OCI-LY7 (cell line): Measurements from ENCODE around the gene SETD6. TPM values are rescaled to one million over a fixed set of nuclear protein-coding genes. Genes with fewer than 3 reads are reported as not detected.

Source experiments
- BruUV-seq: library from RNA; stranded (reverse); fragments of 400-500 nt; replicated peaks from 2 replicates; lab custom pipeline; 2021; lab: Mats Ljungman, UMichigan
- CTCF ChIA-PET: fragments of 300-600 bp; sonication (Branson Sonifier 250); formaldehyde crosslinking; loops from one replicate; lab custom pipeline; 2022; ENCODE audit warnings: antibody characterized with exemption; ENCODE audit not compliant: unreplicated experiment; lab: Charles Lee
- POLR2A ChIA-PET: fragments of 300-600 bp; sonication (Branson Sonifier 250); formaldehyde crosslinking; loops from one replicate; lab custom pipeline; 2022; ENCODE audit warnings: antibody characterized with exemption; lab: Charles Lee
- DNase-seq: peaks from one replicate; pipeline ENCODE4 v3.0.0-alpha.2; 2015; ENCODE audit warnings: low spot score
- H2AFZ ChIP-seq: fragments of 200-600 bp; sonication (generic), shearing (Covaris generic); 2 replicates; pipeline ENCODE4 v1.6.1; 2014; ENCODE audit warnings: mild to moderate bottlenecking, antibody characterized with exemption, low read length, moderate library complexity
- H3K27ac ChIP-seq: fragments of 200-600 bp; sonication (generic); 2 replicates; pipeline ENCODE4 v1.5.1; 2014; ENCODE audit warnings: mixed run types, low read depth, mild to moderate bottlenecking, moderate library complexity, low read length, inconsistent platforms; ENCODE audit not compliant: poor library complexity, severe bottlenecking
- H3K36me3 ChIP-seq: fragments of 200-600 bp; sonication (generic); 2 replicates; pipeline ENCODE4 v1.6.1; 2014; ENCODE audit warnings: mild to moderate bottlenecking, antibody characterized with exemption, low read length, moderate library complexity, mixed read lengths; ENCODE audit not compliant: insufficient read depth
- H3K4me1 ChIP-seq: fragments of 200-600 bp; sonication (generic); 2 replicates; pipeline ENCODE4 v1.5.1; 2014; ENCODE audit warnings: mild to moderate bottlenecking, low read length; ENCODE audit not compliant: insufficient read depth, poor library complexity, severe bottlenecking
- H3K4me2 ChIP-seq: fragments of 200-600 bp; sonication (generic); 2 replicates; pipeline ENCODE4 v1.6.1; 2014; ENCODE audit warnings: mild to moderate bottlenecking, low read length
- H3K4me3 ChIP-seq: fragments of 200-600 bp; sonication (generic); 2 replicates; pipeline ENCODE4 v1.5.1; 2014; ENCODE audit warnings: mild to moderate bottlenecking, low read depth, low read length; ENCODE audit not compliant: poor library complexity, severe bottlenecking
- H3K79me2 ChIP-seq: fragments of 200-600 bp; sonication (generic); 2 replicates; pipeline ENCODE4 v1.6.1; 2016; ENCODE audit warnings: low read depth, mild to moderate bottlenecking, low read length, moderate library complexity, mixed read lengths; ENCODE audit not compliant: insufficient read depth
- H3K9me2 ChIP-seq: fragments of 200-600 bp; sonication (generic); 2 replicates; pipeline ENCODE4 v1.6.1; 2016; ENCODE audit warnings: mild to moderate bottlenecking, low read length, mixed read lengths; ENCODE audit not compliant: insufficient read depth
- H3K9me3 ChIP-seq: fragments of 200-600 bp; sonication (generic); 2 replicates; pipeline ENCODE4 v1.6.1; 2014; ENCODE audit warnings: mild to moderate bottlenecking, mixed run types, low read length, mixed read lengths
- H4K20me1 ChIP-seq: fragments of 200-600 bp; sonication (generic); 2 replicates; pipeline ENCODE4 v1.6.1; 2014; ENCODE audit warnings: mild to moderate bottlenecking, antibody characterized with exemption, low read length, moderate library complexity, mixed read lengths; ENCODE audit not compliant: insufficient read depth
- EZH2phosphoT487 ChIP-seq: fragments of 200-600 bp; sonication (generic); IDR thresholded peaks from 2 replicates; pipeline ENCODE4 v1.6.1; 2018; ENCODE audit warnings: low read depth, borderline replicate concordance, mild to moderate bottlenecking, mixed run types, antibody characterized with exemption, low read length, moderate library complexity, mixed read lengths
- intact Hi-C: fragments of 100-400 bp; cut with micrococcal nuclease; formaldehyde crosslinking; loops from one replicate; pipeline ENCODE4 v1.10.0; 2022; ENCODE audit not compliant: unreplicated experiment
- total RNA-seq, 2 experiments: library from RNA; depleted of rRNA in 1 of 2; stranded (reverse); fragments of >200 nt in 1 of 2; shearing (Covaris generic) in 1 of 2; gene quantifications; 2 replicates each; pipeline ENCODE4 v1.2.3, GENCODE V29; 2014 to 2022
- TF ChIP-seq, protein P1 (sequence below): fragments of 200-600 bp; sonication (generic); conservative IDR thresholded peaks from 2 replicates; pipeline ENCODE4 v1.5.1; 2014; ENCODE audit warnings: mild to moderate bottlenecking, antibody characterized with exemption, low read length, moderate library complexity, mixed read lengths

The SETD6 gene
- total RNA-seq, 2 experiments from 2014 or later = 19.6 to 33.1 TPM

- H3K9me3 ChIP-seq = no peaks in the 10 kb centered on the region
- no peak overlapping the region for H3K27ac ChIP-seq
- H3K36me3 ChIP-seq = no peaks in the 10 kb centered on the region
- no peak overlapping the region for H3K4me2 ChIP-seq
- H3K4me1 ChIP-seq = peaks cover 45% of the 10 kb centered on the region
- ChIA-PET CTCF (no interaction called here), POLR2A (interaction anchor here (1.1 kb wide), 1 partner anchor 59 kb away, joined by 3 read pairs; no protein-coding TSS in a partner anchor)
- no peaks in the 10 kb centered on the region for H4K20me1 ChIP-seq
- no peak for DNase-seq
- BruUV-seq = no TSS peak
- intact Hi-C loops = no loop called here
- TF ChIP-seq, protein P1, sequence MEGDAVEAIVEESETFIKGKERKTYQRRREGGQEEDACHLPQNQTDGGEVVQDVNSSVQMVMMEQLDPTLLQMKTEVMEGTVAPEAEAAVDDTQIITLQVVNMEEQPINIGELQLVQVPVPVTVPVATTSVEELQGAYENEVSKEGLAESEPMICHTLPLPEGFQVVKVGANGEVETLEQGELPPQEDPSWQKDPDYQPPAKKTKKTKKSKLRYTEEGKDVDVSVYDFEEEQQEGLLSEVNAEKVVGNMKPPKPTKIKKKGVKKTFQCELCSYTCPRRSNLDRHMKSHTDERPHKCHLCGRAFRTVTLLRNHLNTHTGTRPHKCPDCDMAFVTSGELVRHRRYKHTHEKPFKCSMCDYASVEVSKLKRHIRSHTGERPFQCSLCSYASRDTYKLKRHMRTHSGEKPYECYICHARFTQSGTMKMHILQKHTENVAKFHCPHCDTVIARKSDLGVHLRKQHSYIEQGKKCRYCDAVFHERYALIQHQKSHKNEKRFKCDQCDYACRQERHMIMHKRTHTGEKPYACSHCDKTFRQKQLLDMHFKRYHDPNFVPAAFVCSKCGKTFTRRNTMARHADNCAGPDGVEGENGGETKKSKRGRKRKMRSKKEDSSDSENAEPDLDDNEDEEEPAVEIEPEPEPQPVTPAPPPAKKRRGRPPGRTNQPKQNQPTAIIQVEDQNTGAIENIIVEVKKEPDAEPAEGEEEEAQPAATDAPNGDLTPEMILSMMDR = no peak
- TF ChIP-seq EZH2phosphoT487 = no peak
- no peak overlapping the region for H3K4me3 ChIP-seq
- H2AFZ ChIP-seq = no peak overlapping the region; the same call in 1 of the 2 replicates
- no peaks in the 10 kb centered on the region for H3K79me2 ChIP-seq
- H3K9me2 ChIP-seq = no peaks in the 10 kb centered on the region
Observed at GRCh38 chr16:58475091-58475619, 40.2 kb upstream of the SETD6 start.

GRCh38 chr16:58476791-58477190 lies 38.5 kb upstream of the SETD6 start:
- no peaks in the 10 kb centered on the region for H3K36me3 ChIP-seq
- CTCF ChIA-PET = no interaction called here
- intact Hi-C loops = no loop called here

DNA sequence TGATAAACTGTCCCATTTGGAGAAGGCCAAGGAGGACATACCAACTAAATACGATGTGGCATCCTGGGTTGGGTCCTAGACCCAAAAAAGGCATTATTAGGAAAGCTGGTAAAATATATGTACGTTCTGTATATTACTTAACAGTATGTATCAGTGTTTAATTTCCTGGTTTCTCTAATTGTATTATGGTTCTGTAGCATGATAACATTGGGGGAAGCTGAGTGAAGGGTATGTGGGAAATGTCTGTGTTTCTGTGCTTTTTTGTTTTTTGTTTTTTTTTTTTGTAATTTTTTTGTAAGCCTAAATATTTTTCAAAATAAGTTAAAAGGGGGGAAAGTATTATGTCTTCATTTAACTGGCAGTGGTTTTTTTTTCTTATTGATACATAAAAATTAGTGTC lies 36.9 kb upstream of the SETD6 start:
- intact Hi-C loops = no loop called here
- Histone ChIP-seq H3K79me2 (no peaks in the 10 kb centered on the region), H3K9me3 (no peaks in the 10 kb centered on the region), H3K4me3 (no peak overlapping the region), H3K36me3 (no peaks in the 10 kb centered on the region), H3K9me2 (no peaks in the 10 kb centered on the region), H3K4me1 (peaks cover 28% of the 10 kb centered on the region), H4K20me1 (no peaks in the 10 kb centered on the region), H3K4me2 (no peak overlapping the region), H3K27ac (no peak overlapping the region), H2AFZ (no peak overlapping the region)
- DNase-seq = no peak
- no peak for TF ChIP-seq EZH2phosphoT487
- TF ChIP-seq, protein P1 = no peak
- CTCF ChIA-PET = no interaction called here
- POLR2A ChIA-PET = interaction anchor here (0.5 kb wide), 2 partner anchors 8 to 762 kb away, joined by 4 read pairs; no protein-coding TSS in a partner anchor
- no TSS peak for BruUV-seq

More at GRCh38 chr16:58476791-58477190, 38.5 kb upstream of the SETD6 start:
- no peak for DNase-seq
- H3K4me3 ChIP-seq = no peak overlapping the region
- no TSS peak for BruUV-seq
- POLR2A ChIA-PET = no interaction called here
- no peak overlapping the region for H3K4me2 ChIP-seq
- TF ChIP-seq, protein P1 = no peak
- TF ChIP-seq EZH2phosphoT487 = no peak
- H3K79me2 ChIP-seq = no peaks in the 10 kb centered on the region
- no peaks in the 10 kb centered on the region for H4K20me1 ChIP-seq
- no peaks in the 10 kb centered on the region for H3K9me3 ChIP-seq
- peaks cover 36% of the 10 kb centered on the region for H3K4me1 ChIP-seq
- no peaks in the 10 kb centered on the region for H3K9me2 ChIP-seq
- no peak overlapping the region for H2AFZ ChIP-seq
- no peak overlapping the region for H3K27ac ChIP-seq
